Epithelial cell of prostate (primary cell): ENCODE data around the gene EBF4.
A peak's percentile ranks its signal among the peaks of the same experiment; 100 is the strongest.
"Not testable (repeated sequence)": the region's sequence is repeated elsewhere in the genome, so short reads cannot be mapped to it uniquely, and the experiment has no call there.

Experiments used
- DNase-seq: peaks from one replicate; pipeline ENCODE4 v3.0.0-alpha.2; 2011; ENCODE audit warnings: low read depth, low spot score
- H3K27ac ChIP-seq: fragments of 450-650 bp; 2 replicates; pipeline ENCODE4 v1.5.1; 2017; ENCODE audit warnings: mild to moderate bottlenecking

Gene EBF4

DNA sequence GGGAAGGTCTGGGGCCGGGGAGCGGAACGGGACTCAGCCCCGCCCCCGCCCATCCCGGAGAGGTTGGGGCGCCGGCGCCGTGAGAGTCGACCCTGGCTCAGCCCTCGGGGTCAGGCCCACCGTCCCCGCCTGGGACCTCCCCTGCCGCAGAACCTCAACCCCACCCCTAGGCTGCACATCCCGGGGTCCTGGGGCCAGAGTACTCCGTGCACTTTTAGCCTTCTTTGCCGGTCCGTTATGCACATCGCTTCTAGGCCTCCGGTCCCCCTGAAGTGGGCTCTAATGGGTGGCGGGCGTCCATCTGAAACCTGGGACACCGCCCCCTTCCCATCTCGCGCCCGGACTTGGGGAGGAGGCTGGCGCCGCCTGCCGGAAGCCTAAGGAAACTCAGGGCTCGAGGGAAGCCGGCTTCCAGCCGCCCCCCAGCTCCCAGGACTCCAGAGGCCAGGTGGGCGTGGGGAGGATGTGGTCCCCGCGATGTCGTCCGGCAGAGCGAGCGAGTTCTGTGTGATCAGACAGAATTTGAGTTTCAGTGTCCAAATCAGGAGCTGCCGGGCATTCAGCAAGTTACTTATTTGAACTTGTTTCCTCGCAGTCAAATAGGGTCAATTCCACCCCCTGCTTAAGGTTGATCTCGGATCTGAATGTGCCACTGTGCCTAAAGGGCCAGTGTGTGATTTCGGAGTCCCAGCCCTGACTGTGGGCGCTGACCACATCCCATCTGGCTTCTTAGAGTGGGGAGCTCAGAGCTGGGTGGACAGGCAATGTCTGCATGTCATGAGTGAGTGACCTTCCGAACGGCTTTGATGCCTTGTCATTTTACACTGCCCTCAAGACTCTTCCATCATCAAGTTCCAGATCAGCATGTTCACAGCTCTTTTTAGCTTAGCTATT, 60.2 kb downstream of the EBF4 start:
- DNase-seq = no peak
- no peak overlapping the region for H3K27ac ChIP-seq

- no peak for DNase-seq
Measured at GRCh38 chr20:2753461-2754040, 61.0 kb downstream of the EBF4 start.

DNA sequence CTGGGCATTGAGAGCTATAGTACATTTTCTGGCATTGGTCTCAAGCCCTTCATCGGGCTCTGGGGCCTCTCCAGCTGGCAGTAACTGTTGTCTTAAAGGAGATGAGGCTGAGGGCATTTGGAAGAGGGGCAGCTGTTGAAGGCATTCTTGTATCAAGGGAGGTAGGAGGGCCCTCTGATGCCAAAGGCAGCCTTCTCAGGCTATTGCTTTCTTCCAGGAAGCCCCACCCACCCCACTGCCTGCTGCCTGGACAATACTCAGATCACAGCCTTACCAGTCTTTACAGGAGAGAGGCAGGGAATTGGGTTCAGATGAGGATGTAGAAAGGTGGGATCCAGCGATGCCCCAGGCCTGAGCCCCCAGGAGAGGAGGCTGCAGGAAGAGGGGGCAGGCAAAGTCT, 61.8 kb downstream of the EBF4 start:
- no peak overlapping the region for H3K27ac ChIP-seq
- no peak for DNase-seq

More at GRCh38 chr20:2753461-2754040, 61.0 kb downstream of the EBF4 start:
- no peak overlapping the region for H3K27ac ChIP-seq

DNA sequence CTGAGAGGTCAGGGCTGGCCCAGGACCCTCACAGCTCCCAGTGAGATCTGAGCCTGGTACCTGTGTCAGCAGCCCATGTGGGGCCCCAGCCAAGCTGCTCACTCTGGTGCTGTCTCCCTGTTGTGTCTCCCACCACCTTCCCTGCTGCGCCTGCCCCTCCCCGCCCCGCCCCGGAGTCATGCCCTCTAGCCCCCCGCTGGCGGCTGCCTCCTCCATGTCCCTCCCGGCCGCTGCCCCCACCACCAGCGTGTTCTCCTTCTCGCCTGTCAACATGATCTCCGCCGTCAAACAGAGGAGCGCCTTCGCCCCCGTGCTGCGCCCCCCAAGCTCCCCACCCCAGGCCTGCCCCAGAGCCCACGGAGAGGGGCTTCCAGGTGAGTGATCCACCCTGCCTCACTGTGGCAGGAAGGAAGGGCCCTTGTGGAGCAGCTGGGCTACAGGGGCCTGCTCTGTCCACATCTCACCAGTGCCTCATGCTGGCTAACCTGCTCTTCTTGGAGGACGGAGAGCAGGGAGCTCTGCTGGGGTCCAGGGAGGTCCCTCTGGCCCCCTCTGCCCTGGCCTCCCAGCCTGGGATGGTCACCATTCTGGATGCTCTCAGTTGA, 63.0 kb downstream of the EBF4 start:
- no peak for DNase-seq
- no peak overlapping the region for H3K27ac ChIP-seq

- H3K27ac ChIP-seq = no peak overlapping the region
- DNase-seq = no peak
Measured at GRCh38 chr20:2756056-2756611, 63.6 kb downstream of the EBF4 start.

- H3K27ac ChIP-seq = no peak overlapping the region
- DNase-seq = no peak
Measured at GRCh38 chr20:2757001-2757400, 64.4 kb downstream of the EBF4 start.

GRCh38 chr20:2757969-2758368, 65.4 kb downstream of the EBF4 start:
- no peak overlapping the region for H3K27ac ChIP-seq
- no peak for DNase-seq

- DNase-seq = no peak
- H3K27ac ChIP-seq = no peak overlapping the region
Measured at GRCh38 chr20:2759143-2759542, 66.6 kb downstream of the EBF4 start.

GRCh38 chr20:2759603-2760296, 67.2 kb downstream of the EBF4 start:
- no peak for DNase-seq
- H3K27ac ChIP-seq = no peak overlapping the region

- DNase-seq = no peak
- no peak overlapping the region for H3K27ac ChIP-seq
Measured at GRCh38 chr20:2760297-2760951, 67.8 kb downstream of the EBF4 start.

GRCh38 chr20:2760952-2761305, 68.3 kb downstream of the EBF4 start:
- no peak overlapping the region for H3K27ac ChIP-seq
- DNase-seq = no peak

GRCh38 chr20:2761885-2762284, 69.3 kb downstream of the EBF4 start:
- no peak overlapping the region for H3K27ac ChIP-seq
- DNase-seq = no peak

GRCh38 chr20:2762578-2763131, 70.1 kb downstream of the EBF4 start:
- no peak overlapping the region for H3K27ac ChIP-seq
- DNase-seq = no peak

DNA sequence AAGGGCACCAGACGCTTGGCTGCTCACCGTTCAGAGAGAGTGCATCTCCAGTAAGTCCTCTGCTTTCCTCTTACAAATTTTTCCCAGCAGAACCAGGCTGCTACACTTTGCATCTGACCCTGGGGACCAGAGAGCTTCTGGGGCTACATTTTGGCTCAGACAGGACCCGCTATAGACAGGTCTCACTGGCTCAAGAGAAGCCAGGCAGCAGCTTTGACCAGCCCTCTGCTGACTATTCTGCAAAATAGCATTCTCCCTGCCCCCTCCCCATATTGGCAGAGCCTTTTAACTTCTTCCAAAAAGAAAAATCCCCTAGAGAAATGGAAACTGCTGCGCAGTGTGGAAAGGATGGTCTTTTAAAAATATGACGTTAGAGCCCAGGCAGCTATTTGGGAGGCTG, 70.6 kb downstream of the EBF4 start:
- DNase-seq = no peak
- no peak overlapping the region for H3K27ac ChIP-seq

DNA sequence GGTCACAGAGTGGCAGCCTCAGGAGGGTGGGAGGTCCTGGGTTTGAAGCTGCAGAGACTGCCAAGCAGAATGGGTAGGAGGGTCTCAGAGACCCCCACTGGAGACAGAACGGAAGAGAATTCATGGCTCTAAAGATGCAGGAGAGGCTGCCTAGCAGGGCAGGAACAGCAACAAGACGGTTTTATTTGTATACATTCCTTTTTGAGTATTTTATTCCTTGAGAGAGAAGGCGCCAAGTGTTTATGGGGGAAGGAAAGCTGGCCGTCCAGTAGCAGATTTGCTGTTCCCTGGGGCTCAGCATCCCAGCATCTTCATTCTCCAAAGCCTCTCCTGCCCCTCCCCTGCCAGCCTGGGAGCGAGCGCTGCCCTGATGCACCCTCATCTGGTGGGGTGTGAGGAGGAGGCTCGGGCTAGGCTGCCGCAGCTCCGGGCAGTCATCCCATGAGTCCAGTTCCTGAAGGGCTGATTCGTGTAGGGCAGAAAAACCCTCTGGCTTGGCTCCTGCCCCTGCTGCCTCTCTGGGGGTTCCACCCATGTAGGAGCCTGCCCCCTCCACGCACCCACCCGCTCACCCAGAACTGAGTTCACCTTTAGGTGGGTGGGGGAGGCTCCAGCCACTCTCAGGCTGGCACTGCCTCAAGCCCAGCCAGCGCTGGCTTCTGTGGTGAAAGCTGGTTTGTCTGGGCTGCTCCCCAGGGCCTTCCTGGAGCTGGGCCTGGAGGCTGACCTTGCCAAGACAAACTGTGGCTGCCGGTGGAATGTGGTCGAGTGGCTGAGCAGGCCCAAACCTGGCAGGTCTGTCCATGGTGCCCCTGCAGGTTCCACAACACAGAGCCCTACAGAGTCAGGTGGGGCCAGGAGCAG, 75.4 kb downstream of the EBF4 start:
- peak; percentile 70 for DNase-seq
- no peak overlapping the region for H3K27ac ChIP-seq

- H3K27ac ChIP-seq = no peak overlapping the region
- DNase-seq = no peak
Measured at GRCh38 chr20:2768632-2769015, 76.0 kb downstream of the EBF4 start.

- H3K27ac ChIP-seq, DNase-seq: not testable (repeated sequence)
Measured at GRCh38 chr20:2770091-2770490, 77.5 kb downstream of the EBF4 start.

DNA sequence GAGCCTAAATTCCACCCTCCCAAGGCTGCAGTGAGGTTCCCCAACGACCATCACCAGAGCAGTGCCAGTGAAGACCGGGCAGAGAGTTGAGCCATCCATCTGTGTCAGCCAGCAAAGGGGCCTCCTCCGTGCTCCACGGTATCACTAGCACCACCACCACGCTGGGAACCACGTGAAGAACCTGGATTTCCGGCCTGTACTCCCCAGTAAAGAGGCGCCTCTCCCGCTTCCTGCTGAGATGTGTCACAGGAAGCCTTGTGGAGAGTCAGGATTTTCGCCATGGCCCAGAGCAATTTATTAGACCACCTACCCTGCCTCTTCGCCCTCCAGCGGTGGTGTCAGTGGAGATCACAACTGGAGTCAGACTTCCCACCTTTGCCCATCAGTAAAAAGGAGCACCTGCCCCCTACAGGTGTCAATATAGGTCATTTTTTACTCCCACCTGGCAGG, 79.1 kb downstream of the EBF4 start:
- H3K27ac ChIP-seq = no peak overlapping the region
- DNase-seq = no peak

DNA sequence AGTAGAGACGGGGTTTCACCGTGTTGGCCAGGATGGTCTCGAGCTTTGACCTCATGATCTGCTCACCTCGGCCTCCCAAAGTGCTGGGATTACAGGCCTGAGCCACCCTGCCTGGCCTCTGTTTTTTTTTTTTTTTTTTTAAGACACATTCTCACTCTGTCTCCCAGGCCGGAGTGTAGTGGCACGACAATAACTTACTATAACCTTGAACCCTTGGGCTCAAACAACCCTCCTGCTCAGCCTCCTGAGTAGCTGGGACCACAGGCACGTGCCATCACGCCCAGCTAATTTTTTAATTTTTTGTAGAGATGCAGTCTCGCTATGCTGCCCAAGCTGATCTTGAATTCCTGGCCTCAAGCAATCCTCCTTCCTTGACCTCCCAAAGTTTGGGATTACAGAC, 81.2 kb downstream of the EBF4 start:
- no peak for DNase-seq

More for the DNA sequence above, 81.2 kb downstream of the EBF4 start:
- H3K27ac ChIP-seq = no peak overlapping the region
